ENCODE measurements around the gene TSPAN18. TPM values are rescaled to one million over a fixed set of nuclear protein-coding genes. Genes with fewer than 3 reads are reported as not detected.

TSPAN18 gene
- total RNA-seq, 2 experiments from 2014 or later: 38.7 to 42.3 TPM

GRCh38 chr11:44759743-44760476 is 33.1 kb downstream of the TSPAN18 start:
- peaks cover 3% of the 10 kb centered on the region for H3K4me1 Mint-ChIP-seq
- H3K9me3 Mint-ChIP-seq: peaks cover 8% of the 10 kb centered on the region
- CTCF ChIA-PET: interaction anchor here (1.2 to 1.5 kb wide), 2 partner anchors 9 to 15 kb away, joined by 5 to 6 read pairs; no protein-coding TSS in a partner anchor
- H3K36me3 Mint-ChIP-seq (ENCODE audit: low read depth): peaks cover 3% of the 10 kb centered on the region
- H3K27me3 Mint-ChIP-seq: no peaks in the 10 kb centered on the region
- no peak for DNase-seq
- H3K27ac Mint-ChIP-seq: no peak overlapping the region
- no peak overlapping the region for H3K4me3 Mint-ChIP-seq
- POLR2A ChIA-PET: no interaction called here

GRCh38 chr11:44760477-44760872 is 33.7 kb downstream of the TSPAN18 start:
- no peak for DNase-seq
- peaks cover 8% of the 10 kb centered on the region for H3K9me3 Mint-ChIP-seq
- ChIA-PET POLR2A (no interaction called here), CTCF (interaction anchor here (1.5 kb wide), 1 partner anchor 15 kb away, joined by 6 read pairs; no protein-coding TSS in a partner anchor)
- H3K27me3 Mint-ChIP-seq: no peaks in the 10 kb centered on the region
- peaks cover 7% of the 10 kb centered on the region for H3K36me3 Mint-ChIP-seq (ENCODE audit: low read depth)
- no peak overlapping the region for H3K27ac Mint-ChIP-seq
- H3K4me3 Mint-ChIP-seq: no peak overlapping the region
- peaks cover 3% of the 10 kb centered on the region for H3K4me1 Mint-ChIP-seq

GRCh38 chr11:44760917-44761550 is 34.3 kb downstream of the TSPAN18 start:
- ChIA-PET POLR2A (no interaction called here), CTCF (interaction anchor here (1.5 kb wide), 1 partner anchor 14 kb away, joined by 6 read pairs; no protein-coding TSS in a partner anchor)
- no peak overlapping the region for H3K27ac Mint-ChIP-seq
- H3K36me3 Mint-ChIP-seq (ENCODE audit: low read depth): peaks cover 11% of the 10 kb centered on the region
- peaks cover 3% of the 10 kb centered on the region for H3K4me1 Mint-ChIP-seq
- no peaks in the 10 kb centered on the region for H3K27me3 Mint-ChIP-seq
- no peak for DNase-seq
- no peak overlapping the region for H3K4me3 Mint-ChIP-seq
- H3K9me3 Mint-ChIP-seq: peaks cover 8% of the 10 kb centered on the region

- Mint-ChIP-seq H3K9me3 (peaks cover 8% of the 10 kb centered on the region), H3K27me3 (no peaks in the 10 kb centered on the region), H3K4me1 (peaks cover 3% of the 10 kb centered on the region), H3K36me3 (ENCODE audit: low read depth) (peaks cover 14% of the 10 kb centered on the region), H3K27ac (no peak overlapping the region), H3K4me3 (no peak overlapping the region)
- DNase-seq: no peak
- POLR2A ChIA-PET: no interaction called here
- CTCF ChIA-PET: interaction anchor here (1.5 kb wide), 1 partner anchor 14 kb away, joined by 6 read pairs; no protein-coding TSS in a partner anchor
Measured at GRCh38 chr11:44761551-44761961, 34.8 kb downstream of the TSPAN18 start.

GRCh38 chr11:44763121-44763820 is 36.5 kb downstream of the TSPAN18 start:
- POLR2A ChIA-PET: no interaction called here
- Mint-ChIP-seq H3K9me3 (peaks cover 4% of the 10 kb centered on the region), H3K27me3 (no peaks in the 10 kb centered on the region), H3K4me3 (no peak overlapping the region), H3K4me1 (peaks cover 3% of the 10 kb centered on the region), H3K36me3 (ENCODE audit: low read depth) (peaks cover 19% of the 10 kb centered on the region), H3K27ac (no peak overlapping the region)
- CTCF ChIA-PET: interaction anchor here (0.8 to 1.4 kb wide), 2 partner anchors 11 to 15 kb away, joined by 3 to 4 read pairs; no protein-coding TSS in a partner anchor
- no peak for DNase-seq

GRCh38 chr11:44764583-44764982 is 37.8 kb downstream of the TSPAN18 start:
- Mint-ChIP-seq H3K27ac (no peak overlapping the region), H3K27me3 (no peaks in the 10 kb centered on the region), H3K4me1 (peaks cover 3% of the 10 kb centered on the region), H3K36me3 (ENCODE audit: low read depth) (peaks cover 23% of the 10 kb centered on the region), H3K4me3 (no peak overlapping the region), H3K9me3 (peaks cover under 1% of the 10 kb centered on the region)
- POLR2A ChIA-PET: no interaction called here
- CTCF ChIA-PET: interaction anchor here (1.4 kb wide), 2 partner anchors 11 to 14 kb away, joined by 3 to 6 read pairs; no protein-coding TSS in a partner anchor
- no peak for DNase-seq

- Mint-ChIP-seq H3K36me3 (ENCODE audit: low read depth) (peaks cover 23% of the 10 kb centered on the region), H3K4me1 (peaks cover 3% of the 10 kb centered on the region), H3K4me3 (no peak overlapping the region), H3K9me3 (no peaks in the 10 kb centered on the region), H3K27ac (no peak overlapping the region), H3K27me3 (no peaks in the 10 kb centered on the region)
- ChIA-PET CTCF (interaction anchor here (1.4 kb wide), 2 partner anchors 10 to 14 kb away, joined by 3 to 6 read pairs; no protein-coding TSS in a partner anchor), POLR2A (no interaction called here)
- no peak for DNase-seq
Measured at GRCh38 chr11:44765026-44765595, 38.3 kb downstream of the TSPAN18 start.

- CTCF ChIA-PET: interaction anchor here (1.4 kb wide), 1 partner anchor 10 kb away, joined by 6 read pairs; no protein-coding TSS in a partner anchor
- Mint-ChIP-seq H3K27me3 (no peaks in the 10 kb centered on the region), H3K4me3 (no peak overlapping the region)
Measured at GRCh38 chr11:44765676-44766075, 38.9 kb downstream of the TSPAN18 start.

GRCh38 chr11:44766112-44766971 is 39.6 kb downstream of the TSPAN18 start:
- Mint-ChIP-seq H3K27ac (no peak overlapping the region), H3K4me1 (peaks cover 3% of the 10 kb centered on the region)

More at GRCh38 chr11:44765676-44766075, 38.9 kb downstream of the TSPAN18 start:
- POLR2A ChIA-PET: no interaction called here
- Mint-ChIP-seq H3K4me1 (peaks cover 3% of the 10 kb centered on the region), H3K27ac (no peak overlapping the region), H3K9me3 (no peaks in the 10 kb centered on the region), H3K36me3 (ENCODE audit: low read depth) (peaks cover 23% of the 10 kb centered on the region)
- DNase-seq: no peak

GRCh38 chr11:44766972-44767278 is 40.2 kb downstream of the TSPAN18 start:
- Mint-ChIP-seq H3K9me3 (no peaks in the 10 kb centered on the region), H3K4me1 (peaks cover 3% of the 10 kb centered on the region), H3K4me3 (no peak overlapping the region), H3K36me3 (ENCODE audit: low read depth) (peaks cover 23% of the 10 kb centered on the region), H3K27ac (no peak overlapping the region), H3K27me3 (no peaks in the 10 kb centered on the region)
- DNase-seq: no peak
- ChIA-PET POLR2A (no interaction called here), CTCF (interaction anchor here (0.8 to 1.5 kb wide), 3 partner anchors 9 to 150 kb away, joined by 3 to 5 read pairs (median 3); no protein-coding TSS in a partner anchor)

More at GRCh38 chr11:44766112-44766971, 39.6 kb downstream of the TSPAN18 start:
- DNase-seq: no peak
- ChIA-PET CTCF (interaction anchor here (0.8 to 1.5 kb wide), 2 partner anchors 9 to 10 kb away, joined by 3 to 5 read pairs; no protein-coding TSS in a partner anchor), POLR2A (no interaction called here)
- H3K27me3 Mint-ChIP-seq: no peaks in the 10 kb centered on the region
- H3K9me3 Mint-ChIP-seq: no peaks in the 10 kb centered on the region
- H3K4me3 Mint-ChIP-seq: no peak overlapping the region
- peaks cover 23% of the 10 kb centered on the region for H3K36me3 Mint-ChIP-seq (ENCODE audit: low read depth)

- peaks cover 23% of the 10 kb centered on the region for H3K36me3 Mint-ChIP-seq (ENCODE audit: low read depth)
- H3K4me3 Mint-ChIP-seq: no peak overlapping the region
- CTCF ChIA-PET: interaction anchor here (0.8 to 1.5 kb wide), 3 partner anchors 8 to 150 kb away, joined by 3 to 5 read pairs (median 3); no protein-coding TSS in a partner anchor
- POLR2A ChIA-PET: no interaction called here
- H3K9me3 Mint-ChIP-seq: no peaks in the 10 kb centered on the region
- H3K4me1 Mint-ChIP-seq: peaks cover 3% of the 10 kb centered on the region
- no peak for DNase-seq
- H3K27me3 Mint-ChIP-seq: no peaks in the 10 kb centered on the region
- no peak overlapping the region for H3K27ac Mint-ChIP-seq
Measured at GRCh38 chr11:44767421-44767820, 40.7 kb downstream of the TSPAN18 start.

GRCh38 chr11:44770401-44770800 is 43.6 kb downstream of the TSPAN18 start:
- CTCF ChIA-PET: no interaction called here
- H3K36me3 Mint-ChIP-seq (ENCODE audit: low read depth): peaks cover 20% of the 10 kb centered on the region
- no peaks in the 10 kb centered on the region for H3K9me3 Mint-ChIP-seq
- peaks cover 2% of the 10 kb centered on the region for H3K27me3 Mint-ChIP-seq
- DNase-seq: no peak
- POLR2A ChIA-PET: no interaction called here
- H3K4me1 Mint-ChIP-seq: no peaks in the 10 kb centered on the region
- no peak overlapping the region for H3K27ac Mint-ChIP-seq
- H3K4me3 Mint-ChIP-seq: no peak overlapping the region

Data from activated CD4-positive, alpha-beta memory T cell treated with anti-CD3 and anti-CD28 coated beads, Interleukin-2, amount 10 ng/mL, durations not matched to agents 7 days and 5 days (primary cell).